Measurements from ENCODE around the gene SCN8A.

SCN8A gene

DNA sequence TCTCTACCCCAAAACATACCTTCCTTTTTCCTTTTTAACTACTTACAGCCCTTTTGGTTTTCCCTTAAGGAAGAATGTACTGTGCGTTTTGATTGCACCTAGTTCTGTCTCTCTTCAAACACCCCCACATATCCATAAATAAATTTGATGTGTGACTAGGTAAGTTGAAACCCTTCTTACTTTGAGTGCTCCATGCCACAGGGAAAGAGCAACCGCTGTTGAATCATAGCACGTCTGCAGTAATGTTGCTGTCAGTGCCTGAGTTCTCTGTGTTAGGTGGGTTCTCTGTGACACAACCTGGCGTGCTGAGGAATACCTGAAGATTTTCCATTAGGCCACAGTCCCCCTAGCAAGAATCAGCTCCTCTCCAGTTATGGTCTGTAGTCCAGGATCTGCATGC is 155.4 kb downstream of the SCN8A start:
- H3K9ac ChIP-seq, result no peak overlapping the region
- TF ChIP-seq, protein P1, sequence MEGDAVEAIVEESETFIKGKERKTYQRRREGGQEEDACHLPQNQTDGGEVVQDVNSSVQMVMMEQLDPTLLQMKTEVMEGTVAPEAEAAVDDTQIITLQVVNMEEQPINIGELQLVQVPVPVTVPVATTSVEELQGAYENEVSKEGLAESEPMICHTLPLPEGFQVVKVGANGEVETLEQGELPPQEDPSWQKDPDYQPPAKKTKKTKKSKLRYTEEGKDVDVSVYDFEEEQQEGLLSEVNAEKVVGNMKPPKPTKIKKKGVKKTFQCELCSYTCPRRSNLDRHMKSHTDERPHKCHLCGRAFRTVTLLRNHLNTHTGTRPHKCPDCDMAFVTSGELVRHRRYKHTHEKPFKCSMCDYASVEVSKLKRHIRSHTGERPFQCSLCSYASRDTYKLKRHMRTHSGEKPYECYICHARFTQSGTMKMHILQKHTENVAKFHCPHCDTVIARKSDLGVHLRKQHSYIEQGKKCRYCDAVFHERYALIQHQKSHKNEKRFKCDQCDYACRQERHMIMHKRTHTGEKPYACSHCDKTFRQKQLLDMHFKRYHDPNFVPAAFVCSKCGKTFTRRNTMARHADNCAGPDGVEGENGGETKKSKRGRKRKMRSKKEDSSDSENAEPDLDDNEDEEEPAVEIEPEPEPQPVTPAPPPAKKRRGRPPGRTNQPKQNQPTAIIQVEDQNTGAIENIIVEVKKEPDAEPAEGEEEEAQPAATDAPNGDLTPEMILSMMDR (conservative IDR thresholded peaks at IDR 0.05; ENCODE audit: low read depth, low read length), result no peak
- no peak overlapping the region for H3K27ac ChIP-seq
- no peak overlapping the region for H3K4me3 ChIP-seq (IDR thresholded peaks at IDR 0.05; ENCODE audit: insufficient read depth, low read depth, low read length)
- H3K27me3 ChIP-seq (ENCODE audit: insufficient read depth, low read depth), result no peaks in the 10 kb centered on the region
- H3K79me2 ChIP-seq (ENCODE audit: insufficient read depth, low read depth), result no peaks in the 10 kb centered on the region
- no peak overlapping the region for H3K4me2 ChIP-seq
- H4K20me1 ChIP-seq (ENCODE audit: insufficient read depth), result no peaks in the 10 kb centered on the region
- no peaks in the 10 kb centered on the region for H3K4me1 ChIP-seq (ENCODE audit: low read depth, poor library complexity, severe bottlenecking)
- no peak overlapping the region for H2AFZ ChIP-seq (ENCODE audit: low read depth)
- no peaks in the 10 kb centered on the region for H3K36me3 ChIP-seq (ENCODE audit: insufficient read depth)

DNA sequence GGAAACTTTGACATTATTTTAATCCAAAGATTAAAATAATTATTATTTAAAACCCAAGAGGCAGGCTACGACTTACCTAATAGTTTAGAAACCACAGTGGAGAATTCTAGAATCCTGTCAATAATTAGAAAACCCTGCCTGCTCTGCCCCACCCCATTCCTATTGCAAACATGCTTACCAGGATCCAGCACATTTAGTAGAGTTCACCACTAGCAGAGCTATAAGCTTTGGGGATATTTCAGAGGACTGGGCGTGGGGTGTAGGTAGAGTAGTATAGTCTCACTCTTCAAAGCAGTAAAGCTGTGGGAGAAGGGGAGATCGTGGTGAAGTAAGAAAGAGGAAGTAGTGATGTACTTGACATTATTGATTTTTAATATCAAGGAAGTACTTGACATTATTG is 157.2 kb downstream of the SCN8A start:
- Histone ChIP-seq H4K20me1 (ENCODE audit: insufficient read depth) (no peaks in the 10 kb centered on the region), H3K9ac (no peak overlapping the region), H3K4me3 (IDR thresholded peaks at IDR 0.05; ENCODE audit: insufficient read depth, low read depth, low read length) (no peak overlapping the region), H3K79me2 (ENCODE audit: insufficient read depth, low read depth) (no peaks in the 10 kb centered on the region), H3K4me1 (ENCODE audit: low read depth, poor library complexity, severe bottlenecking) (no peaks in the 10 kb centered on the region), H2AFZ (ENCODE audit: low read depth) (no peak overlapping the region), H3K27me3 (ENCODE audit: insufficient read depth, low read depth) (no peaks in the 10 kb centered on the region), H3K36me3 (ENCODE audit: insufficient read depth) (no peaks in the 10 kb centered on the region), H3K27ac (no peak overlapping the region), H3K4me2 (no peak overlapping the region)
- TF ChIP-seq, protein P1 (conservative IDR thresholded peaks at IDR 0.05; ENCODE audit: low read depth, low read length), result no peak

DNA sequence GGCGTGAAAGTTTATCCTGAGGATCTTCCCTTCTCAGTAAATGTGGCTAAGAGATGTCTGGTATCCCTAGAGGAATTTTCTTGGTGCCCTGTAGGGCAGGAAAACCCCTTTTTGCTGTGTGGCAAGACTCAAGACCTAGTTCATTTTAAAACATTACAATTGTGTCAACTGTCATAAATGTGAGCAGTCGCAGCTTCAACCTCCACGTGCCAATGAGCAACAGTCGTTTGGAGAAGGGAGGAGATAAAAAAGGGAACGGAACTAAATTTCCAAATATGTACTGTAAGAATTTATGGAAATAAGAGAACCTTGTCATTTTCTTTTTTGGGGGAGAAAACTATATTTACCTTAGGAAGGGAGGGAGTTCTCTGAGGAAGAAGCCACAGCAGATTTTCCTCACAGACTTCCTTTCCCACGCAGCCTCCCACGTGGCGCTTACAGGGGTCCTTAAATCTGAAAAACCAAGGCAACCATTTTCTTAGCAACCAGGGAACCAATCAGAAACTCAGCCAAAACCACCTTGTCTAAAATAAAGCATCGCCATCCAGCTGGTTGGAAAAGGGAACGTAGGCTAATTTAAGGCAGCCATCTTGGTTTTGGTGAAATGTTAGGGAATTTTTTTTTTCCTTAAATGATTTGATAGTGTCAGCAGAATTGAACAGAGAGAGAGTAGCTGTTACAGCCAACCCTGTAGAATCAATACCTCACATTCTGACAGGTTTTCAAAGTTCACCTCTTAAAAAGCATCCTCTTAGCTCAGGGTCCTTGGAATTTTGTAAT is 158.4 kb downstream of the SCN8A start:
- no peaks in the 10 kb centered on the region for H3K4me1 ChIP-seq (ENCODE audit: low read depth, poor library complexity, severe bottlenecking)
- H3K4me3 ChIP-seq (IDR thresholded peaks at IDR 0.05; ENCODE audit: insufficient read depth, low read depth, low read length), result no peak overlapping the region
- TF ChIP-seq, protein P1 (conservative IDR thresholded peaks at IDR 0.05; ENCODE audit: low read depth, low read length), result no peak
- no peak overlapping the region for H3K27ac ChIP-seq
- no peak overlapping the region for H3K9ac ChIP-seq
- no peaks in the 10 kb centered on the region for H3K27me3 ChIP-seq (ENCODE audit: insufficient read depth, low read depth)
- no peaks in the 10 kb centered on the region for H3K36me3 ChIP-seq (ENCODE audit: insufficient read depth)
- no peak overlapping the region for H2AFZ ChIP-seq (ENCODE audit: low read depth)
- H3K79me2 ChIP-seq (ENCODE audit: insufficient read depth, low read depth), result no peaks in the 10 kb centered on the region
- no peak overlapping the region for H3K4me2 ChIP-seq
- H4K20me1 ChIP-seq (ENCODE audit: insufficient read depth), result no peaks in the 10 kb centered on the region

DNA sequence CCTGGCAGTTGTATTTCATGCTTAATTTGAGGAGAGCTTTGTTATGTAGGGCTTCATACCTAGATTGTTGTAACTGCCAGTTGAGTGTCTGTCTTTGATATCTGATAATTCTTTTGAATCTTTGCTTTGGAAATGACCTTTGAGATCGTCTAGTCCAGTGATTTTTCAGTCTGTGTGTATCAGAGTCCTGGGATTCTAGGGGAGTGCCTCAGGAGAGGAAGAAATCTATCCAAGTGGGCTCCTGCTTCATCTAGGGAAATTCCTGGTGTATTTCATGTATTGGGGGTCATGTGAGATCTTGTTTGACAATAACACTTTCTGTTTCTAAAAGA is 158.9 kb downstream of the SCN8A start:
- Histone ChIP-seq H2AFZ (ENCODE audit: low read depth) (no peak overlapping the region), H3K27ac (no peak overlapping the region), H4K20me1 (ENCODE audit: insufficient read depth) (no peaks in the 10 kb centered on the region), H3K27me3 (ENCODE audit: insufficient read depth, low read depth) (no peaks in the 10 kb centered on the region), H3K79me2 (ENCODE audit: insufficient read depth, low read depth) (no peaks in the 10 kb centered on the region), H3K4me1 (ENCODE audit: low read depth, poor library complexity, severe bottlenecking) (no peaks in the 10 kb centered on the region), H3K36me3 (ENCODE audit: insufficient read depth) (no peaks in the 10 kb centered on the region), H3K4me2 (no peak overlapping the region), H3K9ac (no peak overlapping the region), H3K4me3 (IDR thresholded peaks at IDR 0.05; ENCODE audit: insufficient read depth, low read depth, low read length) (no peak overlapping the region)
- TF ChIP-seq, protein P1 (conservative IDR thresholded peaks at IDR 0.05; ENCODE audit: low read depth, low read length), result no peak
